Body of pancreas (tissue), 4 donors: ENCODE measurements around the gene C1orf167.

ENCODE experiments used
- CTCF ChIP-seq, 7 experiments: fragments of 450-650 bp in 4 of 7; fragments of 200-600 bp in 3 of 7; sonication (generic) in 3 of 7; IDR thresholded peaks; one replicate each; pipeline ENCODE4 v1.5.1; 2016 to 2019; ENCODE audit warnings: antibody characterized with exemption in 7 of 7
- POLR2A ChIP-seq, 3 donors: fragments of 450-650 bp; IDR thresholded peaks; one replicate each; pipeline ENCODE4 v1.6.1; 2016; ENCODE audit warnings: antibody characterized with exemption in 3 of 3, mild to moderate bottlenecking in 2 of 3

- TF ChIP-seq CTCF (IDR thresholded peaks at IDR 0.05) (peak in 1 of 7 experiments; percentile 22), POLR2A (IDR thresholded peaks at IDR 0.05) (peak; percentile 96 to 97 (median 97))
Observed at GRCh38 chr1:11805422-11806306, 43.7 kb downstream of the C1orf167 start, which contains the start of the genes CLCN6 and MTHFR.
